Left ventricle myocardium inferior (tissue), 1 donor: ENCODE results near the gene DRD2. TPM values are rescaled to one million over a fixed set of nuclear protein-coding genes. Genes with fewer than 3 reads are reported as not detected.

ENCODE experiments used
- DNase-seq: peaks from one replicate; pipeline ENCODE4 v3.0.0-alpha.2; 2020
- H3K27ac ChIP-seq: fragments of 200-600 bp; replicated peaks from 2 replicates; pipeline ENCODE4 v1.8.0; 2021
- H3K27me3 ChIP-seq: fragments of 200-600 bp; 2 replicates; pipeline ENCODE4 v1.8.0; 2021; ENCODE audit warnings: low read depth
- H3K36me3 ChIP-seq: fragments of 200-600 bp; 2 replicates; pipeline ENCODE4 v1.8.0; 2021
- H3K4me1 ChIP-seq: fragments of 200-600 bp; 2 replicates; pipeline ENCODE4 v1.8.0; 2021
- H3K4me3 ChIP-seq: fragments of 200-600 bp; 2 replicates; pipeline ENCODE4 v1.8.0; 2021; ENCODE audit warnings: mild to moderate bottlenecking, moderate library complexity
- H3K9me3 ChIP-seq: fragments of 200-600 bp; replicated peaks from 2 replicates; pipeline ENCODE4 v1.8.0; 2021
- CTCF ChIP-seq: fragments of 200-600 bp; IDR thresholded peaks from 2 replicates; pipeline ENCODE4 v1.8.0; 2021; ENCODE audit warnings: antibody characterized with exemption, mild to moderate bottlenecking, borderline replicate concordance
- intact Hi-C: fragments of 100-400 bp; cut with micrococcal nuclease; formaldehyde crosslinking; loops from one replicate; pipeline ENCODE4 v1.11.0; 2022
- total RNA-seq: library from RNA; stranded (reverse); fragmentation: NEBNext Ultra II Directional; extraction: Animal tissue kit (Norgen Biotek cat#: 25700); gene quantifications from one replicate; pipeline ENCODE4 v1.2.1, GENCODE V29; 2021
- donor health status: DM: no; HTN: yes; CAD: no; lungs with severe emphysema.

The DRD2 gene
- total RNA-seq, 1 donor from 2014 or later: not detected

GRCh38 chr11:113436672-113437252, 38.4 kb downstream of the DRD2 start:
- no peaks in the 10 kb centered on the region for H3K36me3 ChIP-seq
- no peak overlapping the region for H3K27ac ChIP-seq
- no peaks in the 10 kb centered on the region for H3K4me1 ChIP-seq
- H3K4me3 ChIP-seq: no peak overlapping the region
- TF ChIP-seq CTCF: no peak
- intact Hi-C loops: no loop called here
- no peaks in the 10 kb centered on the region for H3K9me3 ChIP-seq
- H3K27me3 ChIP-seq: peaks cover 47% of the 10 kb centered on the region
- no peak for DNase-seq

- H3K9me3 ChIP-seq: no peaks in the 10 kb centered on the region
Measured at GRCh38 chr11:113435190-113435968, 39.8 kb downstream of the DRD2 start.

GRCh38 chr11:113431746-113432145, 43.5 kb downstream of the DRD2 start:
- Histone ChIP-seq H3K36me3 (no peaks in the 10 kb centered on the region), H3K27ac (no peak overlapping the region), H3K4me1 (no peaks in the 10 kb centered on the region), H3K27me3 (peaks cover 4% of the 10 kb centered on the region), H3K4me3 (no peak overlapping the region), H3K9me3 (no peaks in the 10 kb centered on the region)
- TF ChIP-seq CTCF: no peak
- no peak for DNase-seq
- intact Hi-C loops: no loop called here

More at GRCh38 chr11:113435190-113435968, 39.8 kb downstream of the DRD2 start:
- Histone ChIP-seq H3K27ac (no peak overlapping the region), H3K36me3 (no peaks in the 10 kb centered on the region), H3K27me3 (peaks cover 34% of the 10 kb centered on the region), H3K4me3 (no peak overlapping the region), H3K4me1 (no peaks in the 10 kb centered on the region)
- DNase-seq: no peak
- no peak for TF ChIP-seq CTCF
- intact Hi-C loops: no loop called here

GRCh38 chr11:113426686-113427085, 48.5 kb downstream of the DRD2 start:
- DNase-seq: no peak
- Histone ChIP-seq H3K27me3 (peaks cover 13% of the 10 kb centered on the region), H3K4me3 (no peak overlapping the region), H3K4me1 (no peaks in the 10 kb centered on the region), H3K27ac (no peak overlapping the region), H3K9me3 (no peaks in the 10 kb centered on the region), H3K36me3 (no peaks in the 10 kb centered on the region)
- intact Hi-C loops: no loop called here
- TF ChIP-seq CTCF: no peak

GRCh38 chr11:113420808-113421207, 54.4 kb downstream of the DRD2 start:
- Histone ChIP-seq H3K36me3 (no peaks in the 10 kb centered on the region), H3K9me3 (no peaks in the 10 kb centered on the region), H3K27ac (no peak overlapping the region), H3K4me1 (no peaks in the 10 kb centered on the region), H3K27me3 (peaks cover 32% of the 10 kb centered on the region), H3K4me3 (no peak overlapping the region)
- DNase-seq: no peak
- intact Hi-C loops: no loop called here
- no peak for TF ChIP-seq CTCF
